DLD1 (cell line): ENCODE measurements around the gene ECE2.

Experiments
- in situ Hi-C: cut with HindIII; loops from 2 replicates; pipeline ENCODE4 v1.10.0; 2017; ENCODE audit warnings: low sequenced_read_pairs

ECE2 gene

DNA sequence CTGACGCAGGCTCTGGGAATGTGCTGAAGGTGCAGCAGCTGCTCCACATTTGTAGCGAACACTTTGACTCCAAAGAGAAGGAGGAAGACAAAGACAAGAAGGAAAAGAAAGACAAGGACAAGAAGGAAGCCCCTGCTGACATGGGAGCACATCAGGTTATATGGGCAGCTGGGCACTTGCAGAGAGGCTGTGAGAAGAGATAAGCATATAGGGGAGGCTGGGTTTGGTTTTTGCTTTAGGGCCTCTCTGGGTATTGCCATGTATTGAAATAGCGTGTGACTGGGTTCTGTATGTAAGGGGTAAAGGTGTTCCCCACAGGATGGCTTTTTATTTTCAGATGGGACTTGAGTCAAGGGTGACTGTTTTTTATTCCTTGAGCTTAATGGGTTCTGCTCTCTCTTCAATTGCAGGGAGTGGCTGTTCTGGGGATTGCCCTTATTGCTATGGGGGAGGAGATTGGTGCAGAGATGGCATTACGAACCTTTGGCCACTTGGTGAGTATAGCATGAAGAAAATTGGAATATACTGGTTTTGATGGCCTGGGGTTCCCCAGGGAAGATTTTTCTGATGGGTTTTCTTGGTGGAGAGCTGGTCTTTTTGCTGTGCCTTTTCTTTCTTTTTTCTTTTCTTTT, 30.6 kb downstream of the ECE2 start:
- in situ Hi-C loops: no loop called here

DNA sequence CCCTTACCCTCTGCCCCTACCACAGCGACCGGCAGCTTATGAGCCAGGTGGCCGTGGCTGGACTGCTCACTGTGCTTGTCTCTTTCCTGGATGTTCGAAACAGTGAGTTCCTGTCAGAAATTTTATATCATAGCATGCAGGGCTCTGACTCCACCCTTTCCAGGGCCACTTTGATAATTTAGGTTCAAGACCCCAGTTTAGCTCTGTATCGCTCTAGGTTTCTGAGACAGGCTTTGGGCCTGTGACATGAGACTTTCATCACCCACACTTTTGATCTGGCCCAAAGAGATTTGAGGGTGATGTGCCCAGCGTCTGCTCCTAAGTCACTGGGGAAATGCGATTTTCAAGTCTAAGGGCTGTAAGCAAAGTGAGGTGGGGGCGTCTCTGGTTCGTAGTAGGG, 32.1 kb downstream of the ECE2 start:
- in situ Hi-C loops: no loop called here

DNA sequence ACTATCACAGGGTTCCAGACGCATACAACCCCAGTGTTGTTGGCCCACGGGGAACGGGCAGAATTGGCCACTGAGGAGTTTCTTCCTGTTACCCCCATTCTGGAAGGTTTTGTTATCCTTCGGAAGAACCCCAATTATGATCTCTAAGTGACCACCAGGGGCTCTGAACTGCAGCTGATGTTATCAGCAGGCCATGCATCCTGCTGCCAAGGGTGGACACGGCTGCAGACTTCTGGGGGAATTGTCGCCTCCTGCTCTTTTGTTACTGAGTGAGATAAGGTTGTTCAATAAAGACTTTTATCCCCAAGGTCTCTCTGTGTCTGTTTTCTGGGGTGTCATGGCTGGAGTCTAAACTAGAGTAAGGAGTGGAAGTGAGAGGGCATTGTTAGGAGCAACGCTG, 32.9 kb downstream of the ECE2 start:
- in situ Hi-C loops: no loop called here

DNA sequence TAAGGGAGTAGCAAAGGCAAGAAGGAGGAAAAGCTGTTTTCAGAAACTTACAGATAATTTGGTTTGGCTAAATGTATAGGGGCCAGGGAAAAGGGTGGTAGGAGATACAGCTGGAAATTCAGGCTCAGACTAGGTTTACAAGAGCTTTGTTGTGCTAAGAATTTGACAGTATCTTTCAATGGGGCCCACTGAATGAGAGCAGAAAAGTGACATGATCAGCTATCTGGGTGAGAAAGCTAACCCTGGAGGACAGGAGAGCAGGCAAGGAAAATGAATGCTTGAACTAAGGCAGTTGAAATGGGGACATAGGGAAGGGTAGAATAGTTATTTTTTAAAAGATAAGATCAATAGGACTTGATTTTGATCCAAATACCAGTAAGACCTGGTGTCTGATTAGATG, 35.8 kb downstream of the ECE2 start:
- in situ Hi-C loops: no loop called here

DNA sequence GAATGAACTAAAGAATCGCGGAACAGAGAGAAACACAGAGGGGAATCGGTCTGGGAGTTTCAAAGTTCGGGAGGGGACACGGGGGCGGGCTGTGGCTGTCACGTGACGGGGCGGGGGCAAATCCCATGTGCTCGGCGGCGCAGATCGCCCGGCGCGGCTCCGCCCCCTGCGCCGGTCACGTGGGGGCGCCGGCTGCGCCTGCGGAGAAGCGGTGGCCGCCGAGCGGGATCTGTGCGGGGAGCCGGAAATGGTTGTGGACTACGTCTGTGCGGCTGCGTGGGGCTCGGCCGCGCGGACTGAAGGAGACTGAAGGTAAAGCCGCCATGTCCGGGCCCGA, 38.5 kb downstream of the ECE2 start, which contains the start of gene EIF4G1:
Gene EIF4G1, plus strand, starts transcription at position 244 of the 337 bp plus-strand sequence. CDS start 1,191 bp downstream, outside the sequence.
- in situ Hi-C loops: no loop called here

DNA sequence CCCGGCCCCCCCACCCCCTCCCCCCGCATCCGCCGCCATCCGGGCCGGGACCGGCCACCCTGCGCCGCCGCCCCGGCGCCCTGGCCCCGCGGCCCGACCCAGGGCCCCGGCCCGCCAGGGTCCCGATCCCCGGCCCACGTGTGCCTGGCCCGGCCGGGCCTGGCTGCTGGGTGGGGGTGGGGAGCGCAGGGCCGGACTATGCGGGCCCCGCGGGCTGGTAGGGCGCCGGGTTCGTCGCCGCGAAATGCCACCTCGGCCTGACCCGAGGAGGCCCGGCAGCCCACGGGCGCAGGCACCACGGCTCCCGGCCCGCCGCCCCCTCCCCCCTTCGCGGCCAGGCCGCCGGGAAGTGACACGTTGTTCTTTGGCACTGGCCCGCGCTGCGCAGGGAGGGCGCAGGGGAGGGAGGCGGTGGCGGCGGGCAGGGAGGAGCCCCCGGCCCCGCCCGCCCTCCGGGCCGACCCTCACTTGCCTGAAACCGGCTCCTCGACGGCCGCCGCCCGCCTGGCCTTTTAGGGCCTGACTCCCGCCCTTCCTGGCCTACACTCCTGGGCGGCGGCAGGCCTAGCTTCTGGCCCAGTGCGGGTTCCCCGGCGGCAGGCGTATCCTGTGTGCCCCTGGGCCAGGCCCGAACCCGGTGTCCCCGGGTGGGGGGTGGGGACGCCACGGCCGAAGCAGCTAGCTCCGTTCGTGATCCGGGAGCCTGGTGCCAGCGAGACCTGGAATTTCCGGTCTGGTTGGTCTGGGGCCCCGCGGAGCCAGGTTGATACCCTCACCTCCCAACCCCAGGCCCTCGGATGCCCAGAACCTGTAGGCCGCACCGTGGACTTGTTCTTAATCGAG, 39.1 kb downstream of the ECE2 start:
- in situ Hi-C loops: no loop called here

DNA sequence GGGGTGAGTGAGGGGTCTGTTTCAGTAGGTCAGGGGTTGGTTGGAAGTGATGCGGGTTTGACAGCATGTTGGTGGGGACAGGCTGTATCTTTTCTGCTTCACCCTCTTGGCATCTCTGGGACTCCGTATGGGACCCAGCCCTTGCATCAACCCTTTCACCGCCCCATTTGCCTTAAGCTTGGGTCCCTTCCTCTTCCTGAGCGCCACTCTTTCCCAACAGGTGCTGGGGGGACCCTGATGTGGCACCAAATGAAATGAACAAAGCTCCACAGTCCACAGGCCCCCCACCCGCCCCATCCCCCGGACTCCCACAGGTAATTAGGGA, 39.7 kb downstream of the ECE2 start:
- in situ Hi-C loops: no loop called here

DNA sequence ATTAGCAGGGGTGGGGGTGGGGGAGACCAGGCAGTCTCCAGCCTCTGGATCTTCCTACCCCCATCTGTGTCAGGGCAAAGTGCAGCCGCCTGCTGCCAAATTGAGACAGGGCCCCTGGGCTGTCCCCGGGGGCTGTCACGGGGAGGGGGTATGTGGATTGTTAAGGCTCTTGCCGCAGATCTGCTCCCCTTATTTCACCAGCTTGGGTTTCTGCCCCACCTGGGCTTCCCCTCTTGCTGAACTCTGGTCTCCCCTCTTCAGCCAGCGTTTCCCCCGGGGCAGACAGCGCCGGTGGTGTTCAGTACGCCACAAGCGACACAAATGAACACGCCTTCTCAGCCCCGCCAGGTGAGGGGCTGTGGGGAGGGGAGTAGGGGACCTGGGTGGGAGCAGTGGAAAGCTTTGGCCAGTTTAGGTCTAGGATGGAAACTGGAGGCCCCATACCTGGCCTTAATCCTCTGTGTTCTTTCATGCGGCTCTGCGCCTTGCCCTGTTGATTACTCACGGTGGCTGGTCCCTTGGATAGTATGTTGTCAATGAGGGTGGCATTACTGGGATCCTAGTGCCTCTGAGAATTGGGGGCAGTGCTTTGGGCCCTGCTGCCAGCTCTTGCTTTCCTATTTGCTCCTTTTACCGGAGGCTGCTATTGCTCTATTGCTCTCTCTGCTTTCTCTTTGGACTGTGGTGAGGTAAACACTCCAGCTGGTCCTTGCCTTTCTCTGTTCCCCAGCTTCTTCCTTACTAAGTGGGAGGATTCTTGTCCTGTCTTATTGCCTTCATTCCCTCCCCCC, 40.2 kb downstream of the ECE2 start:
- in situ Hi-C loops: no loop called here

DNA sequence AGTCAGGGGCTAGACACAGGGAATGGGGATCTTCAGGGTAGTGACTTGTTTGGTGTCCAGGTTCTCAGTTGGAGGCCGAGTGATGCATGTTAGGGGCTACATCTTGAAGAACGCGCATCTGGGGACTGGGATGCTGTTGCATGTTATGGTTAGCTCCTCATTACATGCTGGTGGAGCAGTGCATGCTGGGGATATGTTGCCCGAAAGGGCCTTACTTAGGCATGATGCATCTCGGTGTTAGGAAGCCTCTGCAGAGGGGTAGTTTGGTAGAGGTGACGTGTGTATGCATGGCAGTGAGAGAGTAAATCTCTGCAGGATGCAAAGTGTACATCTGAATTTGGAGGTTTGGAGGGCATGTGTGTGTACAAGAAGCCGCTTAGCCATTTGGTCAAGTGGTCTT, 41.0 kb downstream of the ECE2 start:
- in situ Hi-C loops: no loop called here

DNA sequence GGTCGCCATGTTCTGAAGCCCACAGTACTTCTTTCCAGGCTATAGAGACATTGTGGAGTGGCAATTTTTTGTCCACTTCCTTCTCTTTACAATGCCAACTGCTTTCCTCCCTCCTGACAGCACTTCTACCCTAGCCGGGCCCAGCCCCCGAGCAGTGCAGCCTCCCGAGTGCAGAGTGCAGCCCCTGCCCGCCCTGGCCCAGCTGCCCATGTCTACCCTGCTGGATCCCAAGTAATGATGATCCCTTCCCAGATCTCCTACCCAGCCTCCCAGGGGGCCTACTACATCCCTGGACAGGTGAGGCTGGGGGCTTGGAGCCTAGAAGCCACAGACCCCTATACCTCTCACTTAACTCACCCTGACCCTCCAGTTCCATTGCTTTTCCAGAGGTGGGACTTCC, 41.4 kb downstream of the ECE2 start:
- in situ Hi-C loops: no loop called here

DNA sequence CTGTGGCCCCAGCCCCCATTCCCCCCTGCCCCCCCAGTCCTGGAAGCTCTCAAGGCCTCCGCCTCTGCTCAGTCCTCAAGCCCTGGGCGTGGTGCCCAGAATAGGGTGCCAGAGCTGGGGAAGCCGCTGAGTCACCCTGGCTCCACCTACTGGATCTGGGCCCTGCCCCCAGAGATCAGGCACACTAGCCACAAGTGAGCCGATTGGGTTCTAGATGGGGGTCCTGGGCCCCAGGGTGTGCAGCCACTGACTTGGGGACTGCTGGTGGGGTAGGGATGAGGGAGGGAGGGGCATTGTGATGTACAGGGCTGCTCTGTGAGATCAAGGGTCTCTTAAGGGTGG, 44.3 kb downstream of the ECE2 start:
- in situ Hi-C loops: no loop called here

DNA sequence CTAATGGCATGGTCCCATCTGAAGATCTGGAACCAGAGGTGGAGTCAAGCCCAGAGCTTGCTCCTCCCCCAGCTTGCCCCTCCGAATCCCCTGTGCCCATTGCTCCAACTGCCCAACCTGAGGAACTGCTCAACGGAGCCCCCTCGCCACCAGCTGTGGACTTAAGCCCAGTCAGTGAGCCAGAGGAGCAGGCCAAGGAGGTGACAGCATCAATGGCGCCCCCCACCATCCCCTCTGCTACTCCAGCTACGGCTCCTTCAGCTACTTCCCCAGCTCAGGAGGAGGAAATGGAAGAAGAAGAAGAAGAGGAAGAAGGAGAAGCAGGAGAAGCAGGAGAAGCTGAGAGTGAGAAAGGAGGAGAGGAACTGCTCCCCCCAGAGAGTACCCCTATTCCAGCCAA, 45.8 kb downstream of the ECE2 start:
- in situ Hi-C loops: no loop called here

DNA sequence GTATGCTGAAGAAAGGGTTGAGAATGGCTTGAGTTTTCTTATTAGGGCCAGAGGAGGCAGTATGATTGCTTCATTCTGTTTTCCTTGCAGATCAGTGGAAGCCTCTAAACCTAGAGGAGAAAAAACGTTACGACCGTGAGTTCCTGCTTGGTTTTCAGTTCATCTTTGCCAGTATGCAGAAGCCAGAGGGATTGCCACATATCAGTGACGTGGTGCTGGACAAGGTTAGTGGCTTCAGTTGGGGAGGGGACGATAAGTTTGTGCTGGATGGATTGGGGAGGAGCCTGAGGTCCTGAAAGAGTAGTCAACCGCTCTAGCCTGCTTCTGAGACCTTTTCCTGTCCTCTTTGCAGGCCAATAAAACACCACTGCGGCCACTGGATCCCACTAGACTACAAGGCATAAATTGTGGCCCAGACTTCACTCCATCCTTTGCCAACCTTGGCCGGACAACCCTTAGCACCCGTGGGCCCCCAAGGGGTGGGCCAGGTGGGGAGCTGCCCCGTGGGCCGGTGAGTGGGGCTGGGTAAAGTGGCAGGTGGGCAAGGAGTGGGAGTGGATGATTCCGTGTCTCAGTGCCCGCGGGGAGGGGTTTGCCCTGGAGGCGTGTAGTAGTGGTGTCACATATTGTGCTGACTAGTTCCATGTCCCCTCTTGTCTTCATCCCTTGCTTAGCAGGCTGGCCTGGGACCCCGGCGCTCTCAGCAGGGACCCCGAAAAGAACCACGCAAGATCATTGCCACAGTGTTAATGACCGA, 47.1 kb downstream of the ECE2 start:
- in situ Hi-C loops: no loop called here

DNA sequence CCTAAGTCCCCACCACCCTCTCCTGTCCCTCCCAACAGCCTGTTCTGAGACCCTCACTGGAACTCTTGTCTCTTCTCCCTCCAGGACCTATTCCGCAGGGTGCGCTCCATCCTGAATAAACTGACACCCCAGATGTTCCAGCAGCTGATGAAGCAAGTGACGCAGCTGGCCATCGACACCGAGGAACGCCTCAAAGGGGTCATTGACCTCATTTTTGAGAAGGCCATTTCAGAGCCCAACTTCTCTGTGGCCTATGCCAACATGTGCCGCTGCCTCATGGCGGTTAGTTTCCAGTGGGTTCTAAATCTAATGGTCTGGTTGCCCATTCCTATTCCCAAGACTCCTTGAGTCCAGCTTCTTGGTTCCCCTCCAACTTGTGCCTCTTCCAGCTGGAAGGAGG, 47.9 kb downstream of the ECE2 start:
- in situ Hi-C loops: no loop called here

DNA sequence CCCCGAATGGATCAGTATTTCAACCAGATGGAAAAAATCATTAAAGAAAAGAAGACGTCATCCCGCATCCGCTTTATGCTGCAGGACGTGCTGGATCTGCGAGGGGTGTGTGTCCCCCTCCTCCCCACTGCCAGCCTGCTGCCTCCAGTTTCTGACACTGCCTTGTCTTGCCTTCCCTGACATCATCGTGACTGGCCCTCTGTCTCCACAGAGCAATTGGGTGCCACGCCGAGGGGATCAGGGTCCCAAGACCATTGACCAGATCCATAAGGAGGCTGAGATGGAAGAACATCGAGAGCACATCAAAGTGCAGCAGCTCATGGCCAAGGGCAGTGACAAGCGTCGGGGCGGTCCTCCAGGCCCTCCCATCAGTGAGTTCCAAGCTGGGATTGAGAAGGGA, 49.4 kb downstream of the ECE2 start:
- in situ Hi-C loops: no loop called here

DNA sequence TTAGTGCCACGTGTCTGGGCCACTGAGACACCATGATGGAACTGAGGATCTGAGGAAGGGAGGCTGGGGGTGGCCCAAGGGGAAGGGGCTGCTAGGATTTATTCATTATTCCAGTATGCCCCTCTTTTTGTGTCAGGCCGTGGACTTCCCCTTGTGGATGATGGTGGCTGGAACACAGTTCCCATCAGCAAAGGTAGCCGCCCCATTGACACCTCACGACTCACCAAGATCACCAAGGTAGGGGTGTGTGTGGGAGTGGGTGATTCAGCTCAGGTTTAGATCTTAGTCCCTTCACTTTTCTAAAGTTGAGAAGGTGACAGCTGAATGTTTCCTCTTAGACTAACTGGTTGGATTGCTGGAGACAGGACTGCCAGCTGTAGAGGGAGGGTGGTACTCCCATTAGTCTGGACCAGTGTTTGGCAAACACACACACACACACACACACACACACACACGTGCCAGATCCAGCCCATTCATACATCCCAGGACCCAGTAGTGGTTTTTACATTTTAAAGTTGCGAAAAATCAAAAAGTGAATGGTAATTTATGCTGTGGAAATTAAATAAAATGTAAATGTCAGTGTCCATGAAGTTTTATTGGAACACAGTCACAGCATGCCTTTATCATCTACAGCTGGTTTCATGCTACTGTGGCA, 50.0 kb downstream of the ECE2 start:
- in situ Hi-C loops: no loop called here

DNA sequence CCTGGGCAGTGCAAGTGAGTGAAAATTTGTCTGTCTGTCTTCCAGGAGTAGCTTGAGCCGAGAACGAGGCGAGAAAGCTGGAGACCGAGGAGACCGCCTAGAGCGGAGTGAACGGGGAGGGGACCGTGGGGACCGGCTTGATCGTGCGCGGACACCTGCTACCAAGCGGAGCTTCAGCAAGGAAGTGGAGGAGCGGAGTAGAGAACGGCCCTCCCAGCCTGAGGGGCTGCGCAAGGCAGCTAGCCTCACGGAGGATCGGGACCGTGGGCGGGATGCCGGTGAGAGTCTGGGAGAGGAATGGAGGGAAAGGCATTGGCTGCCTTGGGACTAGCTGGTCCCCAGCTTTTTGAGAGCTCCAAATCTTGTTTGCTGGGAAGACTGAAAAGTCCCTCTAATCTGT, 51.3 kb downstream of the ECE2 start:
- in situ Hi-C loops: no loop called here

DNA sequence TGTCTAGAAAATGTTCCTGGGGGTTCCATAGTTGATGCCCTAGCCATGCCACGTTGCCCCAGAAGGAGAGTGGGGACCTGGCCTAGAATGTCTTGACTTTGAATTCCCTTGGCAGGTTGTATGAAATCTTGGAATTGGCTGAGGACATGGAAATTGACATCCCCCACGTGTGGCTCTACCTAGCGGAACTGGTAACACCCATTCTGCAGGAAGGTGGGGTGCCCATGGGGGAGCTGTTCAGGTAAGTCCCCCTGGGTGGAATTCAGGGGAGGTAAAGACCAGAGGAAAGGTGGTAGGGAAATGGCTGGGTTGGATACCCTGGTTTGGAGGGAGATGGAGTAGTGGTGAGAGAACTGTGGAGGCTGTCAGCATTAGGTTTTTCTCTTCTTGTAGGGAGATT, 52.7 kb downstream of the ECE2 start:
- in situ Hi-C loops: no loop called here

DNA sequence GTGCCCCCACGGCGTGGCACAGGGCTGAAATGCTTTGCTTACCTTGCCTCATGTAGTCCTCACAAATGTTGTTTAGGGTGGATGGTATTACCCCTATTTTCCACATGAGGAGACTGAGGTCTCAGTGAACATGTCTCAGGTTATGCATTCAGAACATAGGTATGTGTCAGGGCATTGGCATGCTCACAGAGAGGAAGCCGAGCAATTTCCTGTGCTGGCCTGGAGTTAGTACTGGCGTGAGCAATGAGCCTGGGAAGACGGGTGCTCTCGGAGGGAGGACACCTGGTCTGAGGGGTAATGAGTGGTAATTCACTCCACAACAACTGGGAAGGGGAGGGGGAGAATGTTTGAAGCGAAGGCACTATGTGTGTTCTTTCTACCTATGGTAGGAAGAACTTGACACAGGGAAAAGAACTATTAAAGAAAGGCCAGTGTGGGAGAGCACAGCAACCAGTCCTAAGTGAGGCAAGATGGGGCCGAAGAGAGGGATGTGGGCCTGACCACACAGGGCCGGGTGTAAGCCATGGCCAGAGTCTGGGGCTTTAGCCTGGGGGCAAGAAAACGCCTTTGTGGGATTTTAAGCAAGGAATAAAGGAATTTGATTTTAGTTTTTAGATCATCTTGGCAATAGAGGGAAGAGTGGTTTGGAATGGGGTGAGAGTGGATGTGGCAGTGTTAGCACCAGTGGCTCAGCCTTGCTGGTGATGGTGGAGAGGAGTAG, 56.7 kb downstream of the ECE2 start:
- in situ Hi-C loops: no loop called here

DNA sequence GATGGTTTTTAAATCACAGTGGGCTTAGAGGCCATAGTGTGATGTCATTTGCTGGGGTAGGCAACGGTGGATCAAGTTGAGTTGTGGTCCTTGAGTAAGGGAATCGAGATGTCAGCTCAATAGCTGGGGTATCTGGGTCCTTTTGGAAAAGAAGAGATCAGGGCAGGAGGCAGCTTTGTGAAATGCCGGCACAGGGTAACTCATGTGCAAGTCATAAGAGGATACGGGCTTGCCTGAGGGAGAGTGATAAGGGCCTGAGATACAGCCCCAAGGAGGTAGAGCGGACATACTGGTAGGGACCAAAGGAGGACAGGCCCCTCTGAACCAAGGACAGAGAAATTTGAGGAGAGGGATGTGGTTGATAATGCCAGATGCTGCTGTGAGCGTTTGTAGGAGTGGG, 57.4 kb downstream of the ECE2 start:
- in situ Hi-C loops: no loop called here
